GM12891 (cell line): Measurements from ENCODE around the gene GAS7.

Experiments
- DNase-seq: peaks from one replicate; pipeline ENCODE4 v3.0.0; 2011; ENCODE audit warnings: low spot score; ENCODE audit not compliant: insufficient read length
- FAIRE-seq: peaks from 2 replicates; lab custom pipeline; 2011; peaks lifted over from hg19 to GRCh38; lab: Jason Lieb, UNC
- PAX5 ChIP-seq: IDR thresholded peaks from 2 replicates; pipeline ENCODE4 v1.6.1; 2011; ENCODE audit warnings: low read length, moderate library complexity, mild to moderate bottlenecking; ENCODE audit not compliant: insufficient read depth, severe bottlenecking
- POLR2A ChIP-seq: IDR thresholded peaks from 2 replicates; pipeline ENCODE4 v1.6.1; 2011; ENCODE audit warnings: low read depth, low read length, control low read depth
- POLR2AphosphoS5 ChIP-seq: IDR thresholded peaks from 2 replicates; pipeline ENCODE4 v1.6.1; 2011; ENCODE audit warnings: low read depth, low read length, control low read depth
- POU2F2 ChIP-seq: IDR thresholded peaks from 2 replicates; pipeline ENCODE4 v1.6.1; 2011; ENCODE audit warnings: low read depth, mild to moderate bottlenecking, control low read depth, low read length, moderate library complexity
- SPI1 ChIP-seq: IDR thresholded peaks from 2 replicates; pipeline ENCODE4 v1.6.1; 2011; ENCODE audit warnings: low read depth, low read length, control low read depth
- TAF1 ChIP-seq: IDR thresholded peaks from 2 replicates; pipeline ENCODE4 v1.6.1; 2011; ENCODE audit warnings: low read depth, low read length, control low read depth

Gene GAS7

GRCh38 chr17:10144982-10145381 is 53.4 kb downstream of the GAS7 start:
- TF ChIP-seq POLR2AphosphoS5 (no peak), SPI1 (no peak), TAF1 (no peak), POLR2A (no peak), POU2F2 (no peak), PAX5 (no peak)

GRCh38 chr17:10144456-10144855 is 54.0 kb downstream of the GAS7 start:
- TF ChIP-seq POU2F2 (no peak), PAX5 (no peak), POLR2A (no peak), POLR2AphosphoS5 (no peak)
- DNase-seq (no peak), FAIRE-seq (no peak)

More at GRCh38 chr17:10144982-10145381, 53.4 kb downstream of the GAS7 start:
- FAIRE-seq (no peak), DNase-seq (no peak)

GRCh38 chr17:10141436-10141835 is 57.0 kb downstream of the GAS7 start:
- FAIRE-seq (no peak), DNase-seq (no peak)

GRCh38 chr17:10139577-10139976 is 58.8 kb downstream of the GAS7 start:
- DNase-seq, result no peak
- no peak for TF ChIP-seq SPI1
- TF ChIP-seq POLR2A, result no peak
- TF ChIP-seq TAF1, result no peak
- no peak for TF ChIP-seq PAX5
- TF ChIP-seq POU2F2, result no peak
- TF ChIP-seq POLR2AphosphoS5, result no peak
- no peak for FAIRE-seq

More at GRCh38 chr17:10141436-10141835, 57.0 kb downstream of the GAS7 start:
- TF ChIP-seq POLR2AphosphoS5, result no peak
- no peak for TF ChIP-seq PAX5
- TF ChIP-seq POU2F2, result no peak
- no peak for TF ChIP-seq SPI1
- TF ChIP-seq TAF1, result no peak
- no peak for TF ChIP-seq POLR2A

- FAIRE-seq, result peak; percentile 9
- TF ChIP-seq POLR2A, result no peak
- no peak for TF ChIP-seq TAF1
- TF ChIP-seq SPI1, result no peak
- TF ChIP-seq PAX5, result no peak
- TF ChIP-seq POU2F2, result no peak
- no peak for TF ChIP-seq POLR2AphosphoS5
These were observed 62.0 kb downstream of the GAS7 start for GRCh38 chr17:10136258-10136981.

GRCh38 chr17:10135539-10136257 is 62.7 kb downstream of the GAS7 start:
- DNase-seq (no peak), FAIRE-seq (no peak)
- TF ChIP-seq TAF1, result no peak
- TF ChIP-seq PAX5, result no peak
- TF ChIP-seq SPI1, result no peak
- no peak for TF ChIP-seq POLR2A
- TF ChIP-seq POLR2AphosphoS5, result no peak
- TF ChIP-seq POU2F2, result no peak

More at GRCh38 chr17:10136258-10136981, 62.0 kb downstream of the GAS7 start:
- DNase-seq, result no peak

- DNase-seq (no peak), FAIRE-seq (no peak)
- TF ChIP-seq SPI1 (no peak), POU2F2 (no peak), POLR2A (no peak), POLR2AphosphoS5 (no peak), PAX5 (no peak), TAF1 (no peak)
These were observed 67.7 kb downstream of the GAS7 start for GRCh38 chr17:10130677-10131076.

GRCh38 chr17:10130263-10130662 is 68.1 kb downstream of the GAS7 start:
- no peak for TF ChIP-seq POLR2AphosphoS5
- TF ChIP-seq POLR2A, result no peak
- no peak for TF ChIP-seq PAX5
- no peak for TF ChIP-seq SPI1
- no peak for TF ChIP-seq POU2F2
- no peak for TF ChIP-seq TAF1
- FAIRE-seq, result no peak
- no peak for DNase-seq

GRCh38 chr17:10127819-10128425 is 70.5 kb downstream of the GAS7 start:
- TF ChIP-seq POLR2A (no peak), POLR2AphosphoS5 (no peak), TAF1 (no peak)
- DNase-seq (no peak), FAIRE-seq (no peak)
